GM19238 (cell line): ENCODE results near the gene GJD3.

Experiments used
- DNase-seq: peaks from one replicate; pipeline ENCODE4 v3.0.0; 2011; ENCODE audit warnings: low spot score; ENCODE audit not compliant: insufficient read length

GJD3 gene

GRCh38 chr17:40352237-40352778 is 12.2 kb downstream of the GJD3 start:
- no peak for DNase-seq

- no peak for DNase-seq
Measured at GRCh38 chr17:40351359-40352236, 12.9 kb downstream of the GJD3 start.

GRCh38 chr17:40350689-40351358 is 13.7 kb downstream of the GJD3 start:
- DNase-seq: no peak

- DNase-seq: no peak
Measured at GRCh38 chr17:40349895-40350688, 14.4 kb downstream of the GJD3 start.

- no peak for DNase-seq
Measured at GRCh38 chr17:40349477-40349894, 15.1 kb downstream of the GJD3 start.

GRCh38 chr17:40348562-40349476 is 15.7 kb downstream of the GJD3 start:
- no peak for DNase-seq

GRCh38 chr17:40348136-40348504 is 16.4 kb downstream of the GJD3 start:
- no peak for DNase-seq

GRCh38 chr17:40347319-40348135 is 17.0 kb downstream of the GJD3 start:
- no peak for DNase-seq

GRCh38 chr17:40346765-40347158 is 17.8 kb downstream of the GJD3 start:
- no peak for DNase-seq

GRCh38 chr17:40345994-40346764 is 18.4 kb downstream of the GJD3 start:
- DNase-seq: no peak

- peak; percentile 61 for DNase-seq
Measured at GRCh38 chr17:40345161-40345993, 19.2 kb downstream of the GJD3 start.

- no peak for DNase-seq
Measured at GRCh38 chr17:40344421-40345160, 19.9 kb downstream of the GJD3 start.

GRCh38 chr17:40343219-40344119 is 21.1 kb downstream of the GJD3 start:
- no peak for DNase-seq

- no peak for DNase-seq
Measured at GRCh38 chr17:40342504-40343218, 21.9 kb downstream of the GJD3 start.

GRCh38 chr17:40341808-40342503 is 22.6 kb downstream of the GJD3 start:
- no peak for DNase-seq
